HG03521 (cell line): ENCODE data around the gene FRMD8.
A peak's percentile ranks its signal among the peaks of the same experiment; 100 is the strongest.

ENCODE experiments used
- ATAC-seq: cut with Tn5 transposase; IDR thresholded peaks from one replicate; pipeline ENCODE4 v1.9.1; 2021; ENCODE audit warnings: mild to moderate bottlenecking, moderate library complexity; ENCODE audit not compliant: unreplicated experiment

FRMD8 gene, protein sequence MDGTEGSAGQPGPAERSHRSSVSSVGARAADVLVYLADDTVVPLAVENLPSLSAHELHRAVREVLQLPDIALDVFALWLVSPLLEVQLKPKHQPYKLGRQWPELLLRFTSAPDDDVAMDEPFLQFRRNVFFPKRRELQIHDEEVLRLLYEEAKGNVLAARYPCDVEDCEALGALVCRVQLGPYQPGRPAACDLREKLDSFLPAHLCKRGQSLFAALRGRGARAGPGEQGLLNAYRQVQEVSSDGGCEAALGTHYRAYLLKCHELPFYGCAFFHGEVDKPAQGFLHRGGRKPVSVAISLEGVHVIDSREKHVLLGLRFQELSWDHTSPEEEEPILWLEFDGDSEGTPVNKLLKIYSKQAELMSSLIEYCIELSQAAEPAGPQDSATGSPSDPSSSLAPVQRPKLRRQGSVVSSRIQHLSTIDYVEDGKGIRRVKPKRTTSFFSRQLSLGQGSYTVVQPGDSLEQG

DNA sequence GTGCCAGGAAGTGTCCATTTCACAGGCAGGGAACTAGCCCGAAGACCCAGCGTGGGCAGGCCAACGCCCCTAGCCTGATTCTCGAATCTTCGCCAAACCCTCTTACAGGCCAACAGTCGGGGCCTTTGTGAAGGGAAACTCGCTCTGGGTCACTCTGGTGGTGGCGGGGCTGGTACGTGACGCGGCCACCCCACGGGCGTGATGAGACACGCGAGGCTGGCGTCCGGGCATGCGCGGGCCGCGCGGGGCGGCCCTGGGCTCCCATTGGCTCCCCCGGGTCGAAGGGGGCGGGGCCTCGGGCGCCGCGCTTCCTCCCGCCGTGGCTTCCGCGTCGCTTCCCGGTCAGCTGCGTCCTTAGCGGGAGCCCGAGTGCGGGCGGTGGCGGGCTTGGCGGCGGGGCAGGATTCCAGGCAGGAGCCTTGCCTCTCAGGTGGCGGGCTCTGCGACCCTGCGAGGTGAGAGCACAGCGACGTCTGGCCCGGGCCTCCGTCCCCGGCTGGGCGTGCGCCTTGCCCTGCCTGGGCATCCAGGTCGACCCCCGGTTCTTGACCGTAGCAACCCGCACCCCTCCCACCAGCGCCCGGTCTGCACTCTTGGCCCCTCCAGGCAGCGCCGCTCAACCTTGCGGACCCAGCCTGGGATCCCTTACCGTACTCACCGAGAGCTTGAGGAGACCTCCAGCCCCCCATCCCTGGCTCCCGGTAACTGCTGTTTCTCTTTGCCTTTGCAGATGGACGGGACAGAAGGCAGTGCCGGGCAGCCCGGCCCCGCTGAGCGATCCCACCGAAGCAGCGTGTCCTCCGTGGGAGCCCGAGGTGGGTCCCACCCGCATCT is at the start of gene FRMD8:
TSS of gene FRMD8 (plus strand) at position 331 of the 834 bp plus-strand sequence. CDS start at position 731, 400 bp downstream.
- peak; percentile 34 for ATAC-seq

DNA sequence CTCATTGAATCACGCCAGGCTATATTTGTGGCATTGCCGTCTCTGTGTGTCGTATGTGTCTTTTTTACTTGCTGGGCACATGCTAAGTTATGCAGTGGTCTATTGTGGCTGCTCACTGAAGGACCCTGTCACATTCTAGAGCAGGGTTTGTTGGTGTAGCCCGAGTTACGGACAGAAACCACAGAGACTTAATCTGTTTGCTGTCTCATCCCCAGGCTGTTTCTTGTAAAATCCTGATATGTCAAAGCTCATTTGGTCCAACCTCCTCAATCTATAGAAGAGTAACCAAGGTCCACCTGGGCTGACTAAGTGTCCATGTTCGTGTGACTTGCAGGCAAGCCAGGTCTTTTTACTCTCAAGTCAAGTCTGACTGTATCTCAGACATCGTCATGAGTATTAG is 47.8 kb upstream of the FRMD8 start:
- no peak for ATAC-seq

DNA sequence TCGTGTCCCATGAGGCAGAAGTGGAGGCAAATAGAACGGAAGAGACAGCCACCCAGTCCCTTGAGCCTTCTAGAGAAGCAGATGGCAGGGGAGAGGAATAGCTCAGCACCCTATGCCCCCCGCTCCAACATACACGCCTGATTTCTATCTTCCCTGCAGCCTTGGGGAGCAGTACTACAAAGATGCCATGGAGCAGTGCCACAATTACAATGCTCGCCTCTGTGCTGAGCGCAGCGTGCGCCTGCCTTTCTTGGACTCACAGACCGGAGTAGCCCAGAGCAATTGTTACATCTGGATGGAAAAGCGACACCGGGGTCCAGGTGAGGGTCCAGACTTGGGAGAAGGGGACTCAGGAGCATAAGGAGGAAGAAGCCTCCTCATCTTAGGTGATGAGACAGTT is 46.2 kb upstream of the FRMD8 start:
- ATAC-seq: no peak

DNA sequence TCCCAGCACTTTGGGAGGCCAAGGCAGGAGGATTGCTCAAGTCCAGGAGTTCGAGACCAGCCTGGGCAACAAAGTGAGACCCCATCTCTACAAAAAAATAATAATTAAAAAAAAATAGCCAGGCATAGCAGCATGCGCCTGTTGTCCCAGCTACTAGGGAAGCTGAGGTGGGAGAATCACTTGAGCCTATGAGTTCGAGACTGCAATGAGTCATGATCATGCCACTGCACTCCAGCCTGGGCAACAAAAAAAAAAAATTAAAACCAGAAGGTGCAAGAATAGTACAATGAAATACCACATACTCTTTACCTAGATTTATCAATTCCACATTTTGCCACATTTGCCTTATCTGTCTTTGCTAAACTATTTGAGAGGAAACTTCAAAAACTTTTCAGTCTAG is 44.6 kb upstream of the FRMD8 start:
- no peak for ATAC-seq

DNA sequence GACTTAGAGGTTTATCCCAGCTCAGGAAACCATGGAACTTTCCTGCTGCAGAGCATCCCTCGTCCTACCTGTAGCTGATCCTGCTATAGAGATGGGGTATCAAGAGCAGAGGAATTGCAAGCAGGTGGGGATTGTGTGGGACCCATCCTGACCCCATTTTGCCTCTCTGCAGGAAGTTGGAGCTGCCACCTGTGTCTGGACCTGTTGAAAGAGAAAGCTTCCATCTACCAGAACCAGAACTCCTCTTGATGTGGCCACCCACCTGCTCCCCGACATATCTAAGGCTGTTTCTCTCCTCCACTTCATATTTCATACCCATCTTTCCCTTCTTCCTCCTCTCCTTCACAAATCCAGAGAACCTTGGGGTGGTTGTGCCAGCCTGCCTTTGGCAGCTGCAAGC is 34.9 kb upstream of the FRMD8 start:
- no peak for ATAC-seq

DNA sequence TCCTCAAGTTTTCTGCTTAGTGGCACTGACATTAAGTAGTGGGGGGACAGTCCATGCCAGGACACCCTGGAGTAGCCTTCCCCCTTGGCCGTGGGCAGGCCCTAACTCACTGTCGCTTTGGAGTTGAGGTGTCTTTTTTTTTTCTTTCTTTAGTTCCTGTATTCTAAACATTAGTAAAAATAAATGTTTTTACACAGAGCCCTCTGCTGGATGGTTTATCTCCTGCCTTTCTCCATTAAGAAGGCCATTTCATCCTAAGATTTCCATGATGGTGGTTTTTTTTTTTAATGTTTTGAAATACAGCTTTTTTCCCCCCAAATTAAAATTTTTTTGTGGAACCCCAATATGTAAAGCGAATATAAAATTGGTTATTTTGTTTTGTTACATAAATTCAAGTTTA is 33.7 kb upstream of the FRMD8 start:
- ATAC-seq: no peak

DNA sequence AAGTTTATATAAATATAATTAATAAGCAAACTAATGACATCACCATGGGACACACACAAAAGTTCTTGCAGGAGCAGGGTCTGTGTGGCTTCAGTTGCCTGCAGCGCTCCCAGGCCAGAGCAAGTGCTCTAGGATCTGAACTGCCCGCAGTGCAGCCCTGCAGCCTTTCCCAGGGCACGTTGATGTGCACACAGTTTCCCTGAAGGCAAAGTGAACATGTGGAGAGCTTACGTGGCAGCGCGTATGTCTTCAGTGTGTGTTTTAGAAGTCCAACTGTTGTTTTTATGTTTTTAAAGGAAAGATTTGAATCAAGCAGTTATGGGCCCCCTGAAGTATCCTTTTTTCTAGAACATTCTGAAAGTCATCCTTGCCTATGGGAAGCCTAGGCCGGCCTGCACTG is 33.1 kb upstream of the FRMD8 start:
- no peak for ATAC-seq

DNA sequence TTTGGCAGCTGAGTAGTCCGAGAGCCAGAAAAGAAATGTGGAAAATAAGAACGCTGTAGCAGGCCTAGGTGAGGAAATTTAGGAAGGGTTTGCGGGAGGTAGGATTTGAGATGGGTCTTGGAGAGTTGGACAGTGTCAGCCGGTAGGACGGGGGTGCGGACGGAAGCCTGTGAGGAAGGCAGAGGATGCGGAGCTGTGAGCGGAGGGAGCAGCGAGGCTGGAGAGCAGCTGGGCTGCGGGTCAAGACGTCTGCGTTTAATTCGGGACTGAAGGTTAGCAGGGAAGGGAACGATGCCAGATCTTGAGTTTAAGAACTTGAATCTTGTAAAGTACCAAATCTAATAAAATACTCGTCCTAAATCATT is 32.6 kb upstream of the FRMD8 start:
- ATAC-seq: no peak

DNA sequence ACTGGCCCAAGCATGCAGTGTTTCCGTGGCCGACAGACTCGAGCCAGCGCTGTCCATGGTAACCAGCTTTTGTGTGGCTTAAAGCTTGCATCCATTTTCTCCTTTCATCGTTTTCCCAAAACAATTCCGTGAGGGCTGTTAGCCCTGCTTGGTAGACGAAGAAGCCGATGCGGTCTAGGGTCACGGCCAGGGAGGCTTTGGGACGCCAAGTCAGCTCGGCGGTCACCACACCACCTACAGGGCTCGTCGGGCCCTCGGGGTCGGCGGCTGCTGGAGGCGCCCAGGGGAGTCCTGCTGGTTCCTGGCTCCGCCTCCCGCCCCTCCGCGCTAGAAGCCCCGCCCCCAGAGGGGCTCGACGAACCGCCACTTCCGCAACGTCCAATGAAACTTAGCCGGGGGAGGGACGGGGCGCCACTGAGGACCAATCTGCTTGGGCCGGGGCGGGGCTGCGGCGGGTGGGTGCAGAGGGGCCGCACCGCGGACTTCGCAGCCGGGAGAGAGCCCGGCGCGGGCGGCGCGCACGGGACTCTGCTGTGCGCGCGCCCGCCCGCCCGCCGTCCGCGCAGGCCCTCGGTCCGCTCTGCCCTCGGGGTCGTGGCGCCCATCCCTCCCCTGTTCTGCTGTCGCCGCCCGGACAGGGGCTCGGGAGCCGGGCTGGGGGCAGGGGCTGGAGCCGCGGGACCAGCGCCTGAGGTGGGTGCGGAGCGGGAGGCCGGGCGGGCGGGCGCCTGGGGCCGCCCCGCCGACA is 32.0 kb upstream of the FRMD8 start, which contains the start of gene TIGD3:
TSS of gene TIGD3 (plus strand) at position 487 of the 748 bp plus-strand sequence. CDS start 1,058 bp downstream, outside the sequence.
- peak; percentile 82 for ATAC-seq

DNA sequence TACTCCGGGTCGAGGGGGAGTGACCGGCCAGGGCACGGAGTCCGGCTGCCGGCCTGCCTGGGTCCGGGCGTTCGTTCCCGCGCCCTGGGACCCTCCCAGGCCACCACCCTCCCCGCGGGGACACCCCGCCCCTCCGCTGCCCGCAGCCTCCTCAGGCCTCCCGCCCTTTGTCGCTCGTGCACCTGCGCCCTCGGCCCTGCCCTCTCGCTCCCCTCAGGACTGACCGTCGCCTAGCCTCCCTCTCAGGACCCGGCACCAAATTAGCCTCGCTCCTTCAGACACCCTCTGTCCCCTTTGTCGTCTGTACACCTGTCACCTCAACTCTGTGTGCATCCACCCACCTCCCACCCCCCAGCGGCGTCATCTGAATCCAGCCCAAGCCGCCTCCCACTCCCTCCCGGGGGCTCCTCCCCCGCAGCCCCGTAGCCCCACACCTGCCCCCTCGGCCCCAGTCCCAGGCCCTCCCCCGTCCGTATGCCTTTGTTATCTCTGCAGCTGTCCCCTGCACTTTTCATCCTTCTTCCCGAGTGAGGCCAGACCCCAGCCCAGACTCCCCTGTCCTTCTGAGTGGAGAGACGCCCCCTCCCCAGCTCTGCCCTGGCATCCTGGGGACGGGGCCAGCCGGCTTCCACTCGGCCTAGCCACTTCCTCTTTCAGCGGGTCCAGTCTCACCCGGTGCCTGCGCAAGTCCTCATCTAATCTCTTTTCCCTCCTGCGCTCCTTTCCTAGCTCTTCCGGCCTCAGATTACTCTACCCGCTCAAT is 31.2 kb upstream of the FRMD8 start:
- no peak for ATAC-seq

DNA sequence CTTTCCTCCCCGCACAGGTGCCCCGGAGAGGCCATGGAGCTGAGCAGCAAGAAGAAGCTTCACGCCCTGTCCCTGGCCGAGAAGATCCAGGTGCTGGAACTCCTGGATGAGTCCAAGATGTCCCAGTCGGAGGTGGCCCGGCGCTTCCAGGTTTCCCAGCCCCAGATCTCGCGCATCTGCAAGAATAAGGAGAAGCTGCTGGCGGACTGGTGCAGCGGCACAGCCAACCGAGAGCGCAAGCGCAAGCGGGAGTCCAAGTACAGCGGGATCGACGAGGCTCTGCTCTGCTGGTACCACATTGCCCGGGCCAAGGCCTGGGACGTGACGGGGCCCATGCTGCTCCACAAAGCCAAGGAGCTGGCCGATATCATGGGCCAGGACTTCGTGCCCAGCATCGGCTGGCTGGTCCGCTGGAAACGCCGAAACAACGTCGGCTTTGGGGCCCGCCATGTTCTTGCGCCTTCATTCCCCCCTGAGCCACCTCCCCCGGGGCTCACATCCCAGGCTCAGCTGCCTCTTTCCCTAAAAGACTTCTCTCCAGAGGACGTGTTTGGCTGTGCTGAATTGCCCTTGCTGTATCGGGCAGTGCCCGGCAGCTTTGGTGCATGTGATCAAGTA is 30.6 kb upstream of the FRMD8 start:
- ATAC-seq: no peak

DNA sequence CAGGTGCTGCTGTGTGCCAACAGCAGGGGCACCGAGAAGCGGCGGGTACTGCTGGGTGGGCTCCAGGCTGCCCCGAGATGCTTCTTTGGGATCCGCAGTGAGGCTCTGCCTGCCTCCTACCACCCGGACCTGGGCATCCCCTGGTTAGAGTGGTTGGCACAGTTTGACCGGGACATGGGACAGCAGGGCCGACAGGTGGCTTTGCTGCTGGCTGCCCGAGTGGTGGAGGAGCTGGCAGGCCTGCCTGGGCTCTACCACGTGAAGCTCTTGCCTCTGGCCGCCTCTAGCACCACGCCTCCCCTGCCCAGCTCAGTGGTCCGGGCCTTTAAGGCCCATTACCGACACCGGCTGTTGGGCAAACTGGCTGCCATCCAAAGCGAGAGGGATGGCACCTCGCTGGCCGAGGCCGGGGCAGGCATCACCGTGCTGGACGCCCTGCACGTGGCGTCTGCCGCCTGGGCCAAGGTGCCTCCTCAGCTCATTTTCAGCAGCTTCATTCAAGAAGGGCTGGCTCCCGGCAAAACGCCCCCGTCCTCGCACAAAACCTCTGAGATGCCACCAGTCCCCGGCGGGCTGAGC is 30.0 kb upstream of the FRMD8 start:
- no peak for ATAC-seq

DNA sequence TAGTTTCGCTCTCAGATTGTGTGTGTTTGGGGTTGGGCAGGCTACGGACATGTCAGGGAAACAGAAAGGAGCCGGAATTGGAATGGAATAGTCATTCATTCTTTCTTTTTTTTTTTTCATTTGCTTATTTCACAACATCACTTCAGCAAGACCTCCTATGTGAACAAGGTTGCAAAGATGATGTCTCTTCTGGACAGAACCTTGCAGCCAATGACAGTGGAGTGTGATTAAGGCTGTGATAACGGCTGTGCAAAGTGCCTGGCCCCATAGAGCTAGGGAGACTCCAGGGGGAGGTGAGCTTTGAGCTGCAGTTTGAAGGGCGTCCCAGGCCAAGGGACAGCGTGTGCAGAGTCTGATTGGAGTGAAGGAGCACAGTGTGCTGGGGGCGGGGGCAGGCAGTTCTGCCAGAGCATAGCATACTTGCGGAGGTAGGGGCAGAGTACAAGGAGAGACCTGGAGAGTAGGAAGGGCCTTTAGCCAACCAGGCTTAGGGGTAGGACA is 28.5 kb upstream of the FRMD8 start:
- ATAC-seq: no peak

DNA sequence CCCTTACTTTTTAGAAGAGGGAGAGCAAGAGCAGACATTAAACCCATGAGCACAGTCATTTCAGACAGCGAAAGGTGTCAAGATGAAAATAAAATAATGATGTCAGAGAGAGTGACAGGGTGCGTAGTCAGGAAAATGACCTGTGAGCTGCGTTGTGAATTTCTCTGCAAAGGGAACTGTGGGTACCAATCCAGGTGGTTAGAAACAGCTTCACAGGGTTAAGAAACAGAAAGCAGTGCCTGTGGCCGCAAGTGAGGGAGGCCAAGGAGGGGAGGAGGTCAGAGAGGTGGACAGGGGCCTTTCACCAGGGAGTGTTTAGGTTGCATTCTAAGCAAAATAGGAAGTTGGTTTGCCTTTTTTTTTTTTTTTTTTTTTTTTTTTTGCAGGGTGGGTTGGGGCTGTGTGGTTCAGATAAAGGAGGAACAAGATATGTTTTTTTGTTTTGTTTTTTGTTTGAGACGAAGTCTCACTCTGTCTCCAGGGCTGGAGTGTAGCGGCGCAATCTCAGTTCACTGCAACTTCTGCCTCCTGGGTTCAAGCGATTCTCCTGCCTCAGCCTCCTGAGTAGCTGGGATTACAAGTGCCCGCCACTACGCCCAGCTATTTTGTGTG is 24.0 kb upstream of the FRMD8 start:
- peak; percentile 43 for ATAC-seq

DNA sequence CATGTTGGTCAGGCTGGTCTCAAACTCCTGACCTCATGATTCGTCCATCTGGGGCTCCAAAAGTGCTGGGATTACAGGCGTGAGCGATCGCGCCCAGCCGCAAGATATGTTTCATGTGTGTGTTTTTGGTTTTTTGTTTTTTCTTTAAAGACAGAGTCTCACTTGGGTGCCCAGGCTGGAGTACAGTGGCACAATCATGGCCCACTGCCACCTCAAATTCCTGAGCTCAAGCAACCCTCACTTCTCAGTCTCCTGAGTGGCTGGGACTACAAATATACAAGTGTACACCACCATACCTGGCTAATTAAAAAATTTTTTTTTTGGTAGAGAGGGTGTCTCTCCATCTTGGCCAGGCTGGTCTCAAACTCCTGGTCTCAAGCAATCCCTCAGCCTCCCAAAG is 23.5 kb upstream of the FRMD8 start:
- no peak for ATAC-seq

DNA sequence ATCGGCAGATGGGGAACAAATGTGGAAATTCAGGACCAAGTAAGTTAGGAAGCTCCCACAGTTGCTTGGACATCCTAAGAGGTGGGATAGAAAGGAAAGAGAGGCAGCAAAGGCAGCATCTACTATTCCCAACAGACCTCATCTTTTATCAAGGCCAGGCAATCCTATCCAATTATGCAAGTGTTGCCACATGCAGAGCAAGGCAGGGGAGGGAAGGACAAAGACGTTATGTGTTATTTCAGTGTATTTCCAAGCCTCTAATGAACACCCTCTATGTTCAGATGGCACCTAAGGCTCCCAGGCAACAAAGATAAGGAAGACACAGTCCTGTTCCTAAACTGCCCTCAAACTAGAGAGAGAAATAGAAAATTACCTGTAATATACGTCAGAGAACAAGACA is 22.7 kb upstream of the FRMD8 start:
- ATAC-seq: no peak

DNA sequence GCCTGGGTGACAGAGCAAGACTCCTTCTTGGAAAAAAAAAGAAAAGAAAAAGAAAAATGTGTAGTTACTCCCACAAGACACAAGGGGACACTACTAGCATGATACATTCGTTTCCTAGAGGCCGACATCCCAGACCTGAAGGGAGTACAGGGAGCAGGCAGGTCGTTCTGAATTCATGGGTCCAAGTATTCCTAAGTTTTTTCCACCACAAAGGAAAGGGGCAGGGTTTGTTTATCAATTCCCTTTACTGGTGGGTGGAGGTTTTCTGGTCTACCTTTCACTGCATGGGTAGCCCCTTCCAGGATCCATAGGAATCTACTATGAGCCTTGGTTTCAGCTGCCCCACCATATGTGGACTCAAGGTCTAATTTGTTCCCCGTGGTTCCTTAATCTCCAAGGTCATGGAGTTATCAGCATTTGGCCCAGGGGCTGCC is 20.1 kb upstream of the FRMD8 start:
- ATAC-seq: no peak

DNA sequence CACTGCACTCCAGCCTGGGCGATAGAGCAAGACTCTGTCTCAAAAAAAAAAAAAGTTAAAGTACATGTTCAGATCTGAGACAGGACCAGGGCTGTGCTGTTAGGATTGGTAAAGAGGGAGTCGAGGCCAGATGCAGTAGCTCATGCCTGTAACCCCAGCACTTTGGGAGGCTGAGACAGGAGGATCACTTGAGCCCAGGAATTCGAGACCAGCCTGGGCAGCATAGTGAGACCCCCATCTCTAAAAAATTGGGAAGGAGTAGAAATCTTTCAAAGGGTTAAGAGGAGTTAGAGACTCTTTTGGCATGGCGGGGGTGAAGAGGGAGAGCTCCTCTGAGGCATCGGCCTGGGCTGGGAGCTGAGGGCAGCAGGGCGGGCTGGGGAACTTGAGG is 15.8 kb upstream of the FRMD8 start:
- ATAC-seq: no peak
